Activated CD4-positive, alpha-beta memory T cell treated with anti-CD3 and anti-CD28 coated beads, Interleukin-2, amount 10 ng/mL, durations not matched to agents 7 days and 5 days (primary cell): ENCODE measurements around the gene DAZAP2. TPM values are rescaled to one million over a fixed set of nuclear protein-coding genes. Genes with fewer than 3 reads are reported as not detected.
"Not testable (repeated sequence)": the region's sequence is repeated elsewhere in the genome, so short reads cannot be mapped to it uniquely, and the experiment has no call there.

ENCODE experiments used
- CTCF ChIA-PET: fragments of 350-600 bp; sonication (Branson Sonifier 250); formaldehyde crosslinking; loops from one replicate; lab custom pipeline; 2021; ENCODE audit warnings: antibody characterized with exemption, inconsistent platforms; lab: Charles Lee
- POLR2A ChIA-PET: fragments of 350-600 bp; sonication (Branson Sonifier 250); formaldehyde crosslinking; loops from one replicate; lab custom pipeline; 2021; ENCODE audit warnings: antibody characterized with exemption; lab: Charles Lee
- DNase-seq: peaks from one replicate; pipeline ENCODE4 v3.0.0-alpha.2; 2020
- H3K27ac Mint-ChIP-seq: one replicate; pipeline ENCODE4 v1.8.0; 2021; ENCODE audit warnings: mild to moderate bottlenecking, mixed read lengths
- H3K27me3 Mint-ChIP-seq: one replicate; pipeline ENCODE4 v1.8.0; 2021; ENCODE audit warnings: mixed read lengths
- H3K36me3 Mint-ChIP-seq: one replicate; pipeline ENCODE4 v1.8.0; 2021; ENCODE audit warnings: low read depth, mixed read lengths
- H3K4me1 Mint-ChIP-seq: one replicate; pipeline ENCODE4 v1.8.0; 2021; ENCODE audit warnings: mixed read lengths
- H3K4me3 Mint-ChIP-seq: one replicate; pipeline ENCODE4 v1.8.0; 2021; ENCODE audit warnings: mild to moderate bottlenecking, mixed read lengths
- H3K9me3 Mint-ChIP-seq: one replicate; pipeline ENCODE4 v1.8.0; 2021; ENCODE audit warnings: mixed read lengths
- total RNA-seq, 2 experiments: library from RNA; stranded (reverse); gene quantifications; one replicate each; pipeline ENCODE4 v1.2.3, GENCODE V29; 2021

DAZAP2 gene
- total RNA-seq, 2 experiments from 2014 or later: 247 TPM

- Mint-ChIP-seq H3K27ac (peak overlapping the region; percentile 50), H3K4me3 (no peak overlapping the region), H3K36me3 (peaks cover 57% of the 10 kb centered on the region), H3K27me3 (no peaks in the 10 kb centered on the region), H3K4me1 (peaks cover 59% of the 10 kb centered on the region), H3K9me3 (no peaks in the 10 kb centered on the region)
- DNase-seq: no peak
- ChIA-PET POLR2A (interaction anchor here (0.6 to 3.2 kb wide), 3 partner anchors 21 to 127 kb away, joined by 3 to 7 read pairs (median 3); no protein-coding TSS in a partner anchor), CTCF (no interaction called here)
Observed at GRCh38 chr12:51242120-51242519, 3.5 kb downstream of the DAZAP2 start.

DNA sequence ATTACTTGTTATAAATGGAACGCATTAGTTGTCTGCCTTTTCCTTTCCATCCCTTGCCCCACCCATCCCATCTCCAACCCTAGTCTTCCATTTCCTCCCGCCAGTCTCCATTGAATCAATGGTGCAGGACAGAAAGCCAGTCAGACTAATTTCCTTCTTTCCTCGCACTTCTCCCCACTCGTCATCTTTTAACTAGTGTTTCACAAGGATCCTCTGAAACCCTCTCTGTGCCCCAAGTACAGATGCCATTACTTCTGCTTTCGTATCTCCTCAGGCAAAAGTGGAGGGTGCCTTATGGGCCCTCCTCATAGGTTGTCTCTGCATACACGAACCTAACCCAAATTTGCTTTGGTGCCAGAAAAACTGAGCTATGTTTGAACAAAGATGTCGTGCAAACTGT, 4.2 kb downstream of the DAZAP2 start:
- H3K9me3 Mint-ChIP-seq: no peaks in the 10 kb centered on the region
- DNase-seq: no peak
- no peaks in the 10 kb centered on the region for H3K27me3 Mint-ChIP-seq
- H3K36me3 Mint-ChIP-seq: peaks cover 57% of the 10 kb centered on the region
- no peak overlapping the region for H3K4me3 Mint-ChIP-seq
- ChIA-PET CTCF (interaction anchor here (1.2 kb wide), 1 partner anchor 27 kb away, joined by 3 read pairs; no protein-coding TSS in a partner anchor), POLR2A (interaction anchor here (1.2 to 3.8 kb wide), 5 partner anchors 12 to 194 kb away, joined by 3 to 20 read pairs (median 8); partner anchors contain the start of genes CSRNP2, LETMD1 and POU6F1)
- H3K27ac Mint-ChIP-seq: peak overlapping the region; percentile 17
- H3K4me1 Mint-ChIP-seq: peaks cover 64% of the 10 kb centered on the region

GRCh38 chr12:51244269-51244668, 5.6 kb downstream of the DAZAP2 start:
- ChIA-PET CTCF (interaction anchor here (1.0 to 1.2 kb wide), 4 partner anchors 18 to 740 kb away, joined by 3 to 5 read pairs (median 4); no protein-coding TSS in a partner anchor), POLR2A (interaction anchor here (0.7 to 3.8 kb wide), 9 partner anchors 9 to 196 kb away, joined by 3 to 20 read pairs (median 6); partner anchors contain the start of genes CSRNP2, LETMD1 and POU6F1)
- Mint-ChIP-seq H3K4me1 (peaks cover 63% of the 10 kb centered on the region), H3K4me3 (no peak overlapping the region), H3K9me3 (no peaks in the 10 kb centered on the region), H3K27me3 (no peaks in the 10 kb centered on the region), H3K36me3 (peaks cover 54% of the 10 kb centered on the region), H3K27ac (peak overlapping the region; percentile 23)
- DNase-seq: no peak

DNA sequence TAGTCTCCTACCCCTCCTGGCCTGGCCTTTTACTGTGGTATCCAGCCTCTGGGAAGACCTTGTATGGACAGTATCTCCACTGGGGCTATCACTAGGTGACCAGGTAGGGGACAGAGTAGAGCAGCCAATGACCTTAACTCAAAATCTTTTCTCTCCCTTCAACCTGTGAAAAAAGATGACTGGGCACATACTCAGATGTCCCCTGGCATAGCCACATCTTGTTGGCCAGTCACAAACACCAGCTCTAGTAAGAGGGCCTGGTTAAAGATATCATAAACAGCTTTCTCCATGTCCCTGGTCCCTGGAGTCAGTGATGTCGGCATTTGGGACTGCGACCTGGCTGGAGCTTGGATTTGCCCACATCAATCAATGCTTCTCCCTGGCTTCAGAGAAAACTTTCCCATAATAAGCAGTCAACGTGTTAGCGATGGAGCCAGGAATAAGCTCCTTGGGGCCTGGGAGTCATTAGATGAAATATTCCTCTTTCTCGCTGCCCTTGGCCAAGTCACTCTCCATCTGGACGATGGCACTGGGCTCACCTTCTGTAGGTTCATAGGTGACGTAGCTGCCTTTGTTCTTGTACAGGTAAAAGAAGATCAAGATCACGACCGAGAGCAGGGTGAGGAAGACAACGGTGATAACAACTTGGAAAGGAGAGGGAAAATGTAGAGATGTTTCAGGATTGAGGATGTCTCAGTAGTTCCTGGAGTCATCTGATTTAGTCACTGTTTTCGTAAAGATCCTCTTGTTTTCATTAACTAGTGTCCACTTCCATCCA, 7.0 kb downstream of the DAZAP2 start:
- Mint-ChIP-seq H3K36me3 (peaks cover 44% of the 10 kb centered on the region), H3K4me3 (no peak overlapping the region), H3K4me1 (peaks cover 54% of the 10 kb centered on the region), H3K27ac (peak overlapping the region; percentile 77), H3K27me3 (no peaks in the 10 kb centered on the region), H3K9me3 (no peaks in the 10 kb centered on the region)
- ChIA-PET CTCF (interaction anchor here (1.0 kb wide), 1 partner anchor 27 kb away, joined by 3 read pairs; the partner anchor contains the start of gene POU6F1), POLR2A (interaction anchor here (0.9 to 3.8 kb wide), 8 partner anchors 9 to 197 kb away, joined by 3 to 20 read pairs (median 4); partner anchors contain the start of genes CSRNP2, LETMD1 and POU6F1)
- no peak for DNase-seq

DNA sequence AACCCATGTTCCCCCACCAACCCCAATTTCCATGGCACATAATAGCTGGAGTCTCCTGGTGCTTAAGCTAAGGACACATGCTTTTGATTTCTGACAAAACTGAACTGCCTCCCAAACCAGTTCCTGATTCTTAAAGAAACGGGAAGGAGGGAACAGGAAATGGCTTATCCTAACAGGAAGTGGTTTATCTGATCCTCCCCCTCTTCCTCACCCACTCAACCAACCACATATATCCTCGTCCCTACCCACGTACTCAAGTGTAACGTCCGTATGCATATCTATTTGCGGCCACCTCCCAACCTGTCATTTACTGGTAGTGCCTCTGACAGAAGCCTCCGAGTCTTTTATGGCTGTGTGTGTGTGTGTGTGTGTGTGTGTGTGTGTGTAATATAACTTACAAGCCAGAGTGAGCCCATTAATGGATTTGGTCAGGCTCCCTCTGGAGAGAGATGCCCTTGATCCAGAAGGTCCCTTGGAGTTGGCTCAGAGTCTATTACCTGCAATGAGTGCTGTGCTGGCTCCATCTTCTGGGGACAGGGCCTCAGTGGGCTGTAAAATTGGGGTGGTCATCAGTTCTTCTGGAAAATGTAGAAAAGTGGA, 7.7 kb downstream of the DAZAP2 start:
- Mint-ChIP-seq H3K4me1 (peaks cover 48% of the 10 kb centered on the region), H3K27me3 (no peaks in the 10 kb centered on the region), H3K36me3 (peaks cover 38% of the 10 kb centered on the region), H3K4me3 (peak overlapping the region; percentile 1), H3K9me3 (no peaks in the 10 kb centered on the region), H3K27ac (peak overlapping the region; percentile 77)
- ChIA-PET POLR2A (interaction anchor here (0.9 to 3.8 kb wide), 8 partner anchors 9 to 198 kb away, joined by 3 to 20 read pairs (median 4); partner anchors contain the start of genes CSRNP2, LETMD1 and POU6F1), CTCF (no interaction called here)
- peak; percentile 57 for DNase-seq

- Mint-ChIP-seq H3K4me3 (no peak overlapping the region), H3K27me3 (no peaks in the 10 kb centered on the region), H3K9me3 (no peaks in the 10 kb centered on the region), H3K4me1 (peaks cover 42% of the 10 kb centered on the region), H3K27ac (peak overlapping the region; percentile 62), H3K36me3 (peaks cover 26% of the 10 kb centered on the region)
- DNase-seq: no peak
- CTCF ChIA-PET: no interaction called here
- POLR2A ChIA-PET: interaction anchor here (1.3 kb wide), 1 partner anchor 9 kb away, joined by 8 read pairs; the partner anchor contains the start of gene DAZAP2
Observed at GRCh38 chr12:51247523-51248206, 9.0 kb downstream of the DAZAP2 start.

- no peak for DNase-seq
- Mint-ChIP-seq H3K4me1 (peaks cover 6% of the 10 kb centered on the region), H3K4me3 (no peak overlapping the region), H3K9me3 (no peaks in the 10 kb centered on the region), H3K36me3 (peaks cover 2% of the 10 kb centered on the region), H3K27me3 (no peaks in the 10 kb centered on the region), H3K27ac (no peak overlapping the region)
- POLR2A ChIA-PET: interaction anchor here (0.8 to 1.9 kb wide), 4 partner anchors 9 to 35 kb away, joined by 5 to 7 read pairs (median 6); partner anchors contain the start of genes DAZAP2 and POU6F1
- CTCF ChIA-PET: interaction anchor here (0.8 to 1.8 kb wide), 11 partner anchors 8 to 427 kb away, joined by 3 to 8 read pairs (median 3); no protein-coding TSS in a partner anchor
Observed at GRCh38 chr12:51253276-51253675, 14.7 kb downstream of the DAZAP2 start.

DNA sequence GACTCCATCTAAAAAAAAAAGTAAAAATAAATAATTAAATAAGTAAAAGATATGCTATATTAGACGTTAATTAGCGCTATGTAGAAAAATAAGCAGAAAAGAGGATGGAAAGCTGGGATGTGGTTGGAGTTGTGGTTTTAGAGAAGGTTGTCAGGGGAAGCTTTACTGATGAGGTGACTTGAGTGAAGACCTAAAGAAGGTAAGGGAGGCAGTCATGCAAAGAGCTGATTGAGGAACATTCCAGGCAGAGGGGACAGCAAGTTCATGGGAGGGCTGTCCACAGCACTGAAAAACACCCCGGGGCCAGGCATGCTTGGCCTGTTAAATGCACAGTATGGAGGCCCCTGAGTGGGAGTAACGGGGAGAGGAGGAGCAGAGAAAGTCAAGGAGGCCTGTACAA, 15.9 kb downstream of the DAZAP2 start:
- no peak for DNase-seq
- Mint-ChIP-seq H3K9me3 (no peaks in the 10 kb centered on the region), H3K27me3 (no peaks in the 10 kb centered on the region), H3K4me1 (peaks cover 4% of the 10 kb centered on the region), H3K27ac (no peak overlapping the region), H3K4me3 (no peak overlapping the region), H3K36me3 (no peaks in the 10 kb centered on the region)
- CTCF ChIA-PET: interaction anchor here (1.2 kb wide), 1 partner anchor 202 kb away, joined by 3 read pairs; no protein-coding TSS in a partner anchor
- POLR2A ChIA-PET: interaction anchor here (0.8 to 1.9 kb wide), 3 partner anchors 9 to 15 kb away, joined by 3 to 5 read pairs (median 3); no protein-coding TSS in a partner anchor

GRCh38 chr12:51259600-51259999, 21.0 kb downstream of the DAZAP2 start:
- H3K27ac Mint-ChIP-seq, POLR2A ChIA-PET, DNase-seq, H3K36me3 Mint-ChIP-seq, H3K4me3 Mint-ChIP-seq, H3K9me3 Mint-ChIP-seq, H3K27me3 Mint-ChIP-seq, H3K4me1 Mint-ChIP-seq: not testable (repeated sequence)
- CTCF ChIA-PET: interaction anchor here (0.6 kb wide), 1 partner anchor 102 kb away, joined by 4 read pairs; no protein-coding TSS in a partner anchor

DNA sequence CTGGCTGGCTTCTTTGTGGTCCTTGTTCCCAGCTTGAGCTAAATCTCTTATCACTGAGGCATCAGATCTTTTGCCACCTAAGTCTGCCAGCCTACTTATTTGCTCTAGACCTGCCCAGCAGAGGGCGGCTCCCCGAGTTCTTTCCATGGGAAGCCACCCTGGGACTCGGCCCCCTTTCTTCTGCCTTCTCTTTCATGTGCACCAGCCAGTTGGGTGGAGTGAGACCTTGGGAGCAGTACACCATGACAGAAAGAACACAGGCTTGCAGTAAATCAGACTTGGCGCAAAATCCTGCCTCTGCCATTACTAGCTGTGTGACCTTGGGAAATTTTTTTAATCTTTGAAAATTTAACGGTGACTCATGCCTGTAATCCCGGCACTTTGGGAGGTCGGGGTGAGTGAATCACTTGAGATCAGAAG, 24.1 kb downstream of the DAZAP2 start:
- H3K4me1 Mint-ChIP-seq: peaks cover 18% of the 10 kb centered on the region
- H3K4me3 Mint-ChIP-seq: no peak overlapping the region
- no peak overlapping the region for H3K27ac Mint-ChIP-seq
- CTCF ChIA-PET: interaction anchor here (0.6 to 2.8 kb wide), 8 partner anchors 10 to 431 kb away, joined by 3 to 19 read pairs (median 4); no protein-coding TSS in a partner anchor
- H3K9me3 Mint-ChIP-seq: no peaks in the 10 kb centered on the region
- POLR2A ChIA-PET: interaction anchor here (1.0 to 1.7 kb wide), 3 partner anchors 17 to 21 kb away, joined by 3 to 4 read pairs (median 3); no protein-coding TSS in a partner anchor
- H3K27me3 Mint-ChIP-seq: peaks cover 2% of the 10 kb centered on the region
- peaks cover 3% of the 10 kb centered on the region for H3K36me3 Mint-ChIP-seq
- peak; percentile 48 for DNase-seq

DNA sequence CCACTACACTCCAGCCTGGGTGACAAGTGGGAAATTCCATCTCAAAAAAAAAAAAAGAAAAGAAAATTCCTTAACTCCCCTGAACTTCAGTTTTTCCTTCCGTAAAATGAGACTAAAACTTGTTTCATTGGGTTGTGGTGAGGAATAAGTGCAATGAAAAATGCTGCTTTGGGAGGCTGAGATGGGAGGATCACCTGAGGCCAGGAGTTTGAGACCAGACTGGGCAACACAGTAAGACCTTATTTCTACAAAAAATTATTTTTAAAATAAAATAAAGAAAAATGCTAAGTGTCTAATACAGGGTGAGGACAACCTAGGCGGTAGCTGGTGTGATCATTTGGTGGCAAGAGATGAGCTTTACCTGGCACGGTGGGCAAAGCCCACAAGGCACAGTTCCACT, 24.7 kb downstream of the DAZAP2 start:
- ChIA-PET CTCF (interaction anchor here (1.1 to 2.8 kb wide), 7 partner anchors 10 to 106 kb away, joined by 3 to 19 read pairs (median 4); no protein-coding TSS in a partner anchor), POLR2A (interaction anchor here (1.0 to 1.5 kb wide), 2 partner anchors 18 to 22 kb away, joined by 3 read pairs; no protein-coding TSS in a partner anchor)
- Mint-ChIP-seq H3K27ac (no peak overlapping the region), H3K4me3 (no peak overlapping the region), H3K36me3 (peaks cover 3% of the 10 kb centered on the region), H3K27me3 (peaks cover 2% of the 10 kb centered on the region), H3K9me3 (no peaks in the 10 kb centered on the region), H3K4me1 (peaks cover 18% of the 10 kb centered on the region)
- DNase-seq: no peak
